DMS53 treated with DMSO at 0.1 percent for 48 hours (cell line): ENCODE data around the gene PLK4.
A peak's percentile ranks its signal among the peaks of the same experiment; 100 is the strongest.
"Not testable (repeated sequence)": the region's sequence is repeated elsewhere in the genome, so short reads cannot be mapped to it uniquely, and the experiment has no call there.

ENCODE experiments used
- DNase-seq: peaks from one replicate; lab custom pipeline; 2025; ENCODE audit not compliant: unreplicated experiment; lab: John Stamatoyannopoulos, UW

Gene PLK4

DNA sequence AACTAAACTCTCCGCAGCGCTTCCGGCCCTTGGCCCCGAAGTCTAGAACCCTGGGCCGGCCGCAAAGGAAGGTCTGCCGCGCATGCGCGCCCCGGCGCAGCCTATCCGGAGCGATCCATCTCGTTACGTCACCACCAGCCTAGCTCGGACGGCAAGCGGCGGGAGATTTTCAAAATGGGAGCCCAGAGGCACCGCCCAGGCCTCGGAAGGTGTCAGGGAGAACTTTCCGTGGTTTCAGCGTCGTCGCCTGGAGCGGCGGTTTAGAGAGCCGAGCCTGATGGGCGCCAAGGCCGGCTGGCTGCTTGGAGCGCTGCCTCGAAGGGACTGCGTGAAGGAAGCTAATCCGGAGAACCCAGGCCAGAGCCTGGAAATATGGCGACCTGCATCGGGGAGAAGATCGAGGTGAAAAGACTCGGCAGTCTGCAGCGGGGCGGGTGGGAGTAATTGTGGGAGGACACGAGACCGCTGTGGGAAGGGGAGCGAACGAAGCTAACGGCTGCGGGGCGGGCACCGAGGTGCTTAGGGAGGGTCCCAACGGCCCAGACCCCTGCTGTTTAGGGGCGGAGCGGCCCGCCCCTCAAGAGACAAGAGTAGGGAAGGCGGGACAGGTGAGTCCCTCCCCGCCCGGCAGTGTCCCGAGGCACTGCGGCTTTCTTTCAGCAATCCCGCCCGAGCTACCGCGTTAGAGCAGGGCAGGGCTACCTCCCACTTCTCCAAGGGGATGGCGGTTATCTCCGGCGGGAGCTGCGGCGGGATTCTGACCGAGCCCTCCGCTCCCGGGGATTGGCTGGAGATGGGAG is at the start of gene PLK4:
PLK4 (plus strand) TSS at position 131 of the 800 bp plus-strand sequence; CDS start at position 373, 242 bp downstream.
- DNase-seq = peak; percentile 80

DNA sequence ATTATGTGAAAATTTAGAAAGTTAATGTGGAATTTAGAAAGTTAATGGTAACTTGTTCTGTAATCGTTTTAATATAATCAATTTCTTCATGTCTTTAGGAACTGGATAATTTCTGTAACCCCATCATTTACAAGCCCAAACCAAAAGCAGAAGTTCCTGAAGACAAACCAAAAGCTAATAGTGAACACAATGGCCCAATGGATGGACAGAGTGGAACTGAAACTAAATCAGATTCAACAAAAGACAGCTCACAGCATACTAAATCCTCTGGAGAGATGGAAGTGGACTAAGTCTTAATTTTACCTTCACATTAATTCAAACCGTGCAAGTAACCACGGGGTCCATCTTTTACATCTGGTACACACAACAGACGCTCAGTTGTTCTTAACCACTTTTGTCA is 48.1 kb upstream of the PLK4 start:
- DNase-seq = no peak

DNA sequence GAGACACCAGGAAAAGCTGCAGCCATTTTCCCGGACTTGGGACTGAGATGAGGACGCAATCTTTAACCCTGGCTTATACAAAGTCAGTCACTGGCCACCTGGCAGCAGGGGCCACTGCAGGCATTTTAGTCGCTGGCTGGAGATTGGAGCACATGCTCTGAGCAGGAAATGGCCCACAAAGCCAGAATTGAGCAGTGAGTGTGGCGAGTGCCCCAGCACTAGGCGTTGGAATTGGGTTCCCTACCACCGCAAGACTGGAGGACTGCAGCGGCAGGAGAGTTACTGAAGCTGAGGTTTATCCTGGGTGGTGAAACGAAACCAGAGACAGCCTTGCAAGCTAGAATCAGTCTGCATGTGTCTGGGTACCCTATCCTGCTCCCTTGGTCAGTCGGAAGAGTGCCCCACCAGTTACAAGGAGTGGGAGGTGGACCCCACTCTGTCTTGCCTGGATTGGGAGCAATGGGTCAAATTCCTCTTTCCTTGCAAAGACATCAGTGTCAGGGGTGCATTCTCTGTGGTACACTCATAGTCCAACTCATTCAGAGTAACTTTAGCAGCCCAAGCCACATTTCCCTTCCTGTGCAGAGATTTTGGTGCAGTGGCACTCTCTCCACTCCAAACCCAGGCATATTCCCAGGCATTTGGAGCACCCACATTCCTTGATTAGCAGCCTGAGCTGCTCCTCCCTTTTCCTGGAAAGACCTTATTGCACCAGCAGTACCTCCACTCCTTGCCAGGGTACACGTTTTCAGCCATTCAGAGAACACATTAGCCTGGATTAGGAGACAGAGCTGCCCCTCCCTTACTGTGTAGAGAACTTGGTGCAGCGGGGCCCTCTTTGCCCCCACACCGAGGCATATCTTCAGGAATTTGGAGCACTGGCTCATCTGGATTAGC is 36.7 kb upstream of the PLK4 start:
- no peak for DNase-seq

DNA sequence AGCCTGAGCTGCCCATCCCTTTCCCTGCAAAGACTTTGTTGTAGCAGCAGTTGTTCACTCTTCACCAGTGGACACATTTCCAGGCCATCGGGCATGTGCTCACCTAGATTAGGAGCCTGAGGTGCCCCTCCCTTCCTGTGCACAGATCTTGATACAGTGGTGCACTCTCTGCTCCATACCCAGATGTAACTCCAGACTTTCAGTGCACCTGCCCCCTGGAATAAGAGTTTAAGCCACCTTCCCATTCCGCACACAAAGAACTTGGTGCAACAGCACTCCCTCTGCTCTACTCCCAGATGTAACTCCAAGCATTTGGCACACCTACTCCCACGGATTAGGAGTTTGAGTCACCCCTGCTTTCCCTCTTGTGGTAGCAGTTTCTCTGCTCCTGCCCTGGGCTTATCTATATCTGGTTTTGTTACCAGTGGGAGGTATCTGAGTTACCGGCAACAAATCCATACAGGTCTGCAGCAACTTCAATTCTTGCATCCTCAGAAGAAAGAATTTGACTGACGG is 36.0 kb upstream of the PLK4 start:
- no peak for DNase-seq

DNA sequence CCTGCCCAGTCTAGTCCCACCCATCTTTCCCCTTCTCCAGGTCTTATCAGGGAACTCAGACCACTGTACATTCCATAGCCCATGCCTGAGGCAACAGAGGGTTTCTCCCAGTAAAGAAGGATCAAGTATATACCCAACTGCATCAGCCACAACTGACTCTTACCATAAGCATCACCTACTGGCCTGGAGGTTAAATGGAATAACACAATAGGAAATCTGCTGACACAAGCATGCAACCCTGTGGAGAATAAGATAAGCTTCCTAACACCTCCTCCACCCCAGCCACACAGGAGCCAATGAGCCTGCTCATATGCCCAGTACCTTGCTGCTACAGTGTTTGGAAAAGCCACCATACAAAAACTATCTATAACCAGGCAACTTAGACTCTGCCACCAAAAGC is 34.6 kb upstream of the PLK4 start:
- no peak for DNase-seq

DNA sequence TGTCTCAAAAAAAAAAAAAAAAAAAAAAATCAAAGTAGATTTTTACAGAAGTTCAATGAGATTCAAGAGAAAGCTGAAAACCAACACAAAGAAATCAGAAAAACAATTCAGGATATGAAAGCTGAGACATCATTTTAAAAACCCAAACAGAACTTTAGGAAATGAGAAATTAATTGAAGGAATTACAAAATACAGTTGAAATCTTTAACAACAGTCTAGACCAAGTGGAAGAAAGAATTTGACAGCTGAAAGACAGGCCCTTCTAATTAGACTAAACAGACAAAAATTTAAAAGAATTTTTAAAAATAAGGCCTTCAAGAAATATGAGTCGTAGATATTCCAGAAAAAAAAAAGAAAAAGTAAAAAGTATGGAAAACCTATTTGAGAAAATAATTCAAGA is 33.9 kb upstream of the PLK4 start:
- DNase-seq = no peak

DNA sequence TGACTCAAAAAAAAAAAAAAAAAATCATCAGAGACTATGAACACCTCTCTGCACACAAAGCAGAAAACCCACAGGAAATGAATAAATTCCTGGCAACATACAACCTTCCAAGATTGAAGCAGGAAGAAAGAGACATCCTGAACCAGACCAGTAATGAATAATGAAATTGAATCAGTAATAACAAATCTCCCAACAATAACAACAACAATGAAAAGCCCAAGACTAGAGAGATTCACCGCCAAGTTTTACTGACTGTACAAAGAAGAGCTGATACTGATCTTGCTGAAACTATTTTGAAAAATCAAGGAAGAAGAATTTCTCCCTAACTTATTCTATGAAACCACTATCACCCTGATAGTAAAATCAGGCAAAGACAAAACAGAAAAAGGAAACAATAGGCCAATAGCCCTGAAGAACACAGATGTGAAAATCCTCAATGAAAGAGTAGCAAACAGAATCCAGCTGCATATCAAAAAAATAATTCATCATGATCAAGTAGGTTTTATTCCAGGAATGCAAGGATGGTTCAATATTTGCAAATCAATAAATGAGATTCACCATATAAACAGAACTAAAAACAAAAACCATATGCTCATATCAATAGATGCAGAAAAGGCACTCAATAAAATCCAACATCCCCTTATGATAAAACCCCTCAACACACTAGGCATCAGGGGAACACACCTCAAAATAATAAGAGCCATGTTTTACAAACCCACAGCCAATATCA is 31.0 kb upstream of the PLK4 start:
- no peak for DNase-seq

DNA sequence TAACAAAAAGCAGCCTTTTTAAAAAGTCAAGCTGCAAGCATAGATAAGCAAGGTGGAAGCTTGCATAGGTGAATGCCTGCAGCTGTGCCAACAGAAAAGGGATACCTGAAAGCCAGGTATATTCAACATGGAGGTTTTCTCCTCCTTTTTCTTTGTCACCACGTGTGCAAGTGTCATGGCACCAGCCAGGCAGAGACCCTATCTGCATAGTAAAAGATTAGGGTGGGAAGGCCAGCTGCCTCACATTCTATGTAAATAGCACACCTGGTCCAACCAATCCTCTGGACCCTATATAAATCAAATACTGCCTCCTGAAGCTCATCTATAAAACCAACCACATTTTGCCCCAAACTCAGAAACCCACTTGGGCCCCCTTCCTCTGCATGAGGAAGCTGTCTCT is 28.0 kb upstream of the PLK4 start:
- DNase-seq = no peak

DNA sequence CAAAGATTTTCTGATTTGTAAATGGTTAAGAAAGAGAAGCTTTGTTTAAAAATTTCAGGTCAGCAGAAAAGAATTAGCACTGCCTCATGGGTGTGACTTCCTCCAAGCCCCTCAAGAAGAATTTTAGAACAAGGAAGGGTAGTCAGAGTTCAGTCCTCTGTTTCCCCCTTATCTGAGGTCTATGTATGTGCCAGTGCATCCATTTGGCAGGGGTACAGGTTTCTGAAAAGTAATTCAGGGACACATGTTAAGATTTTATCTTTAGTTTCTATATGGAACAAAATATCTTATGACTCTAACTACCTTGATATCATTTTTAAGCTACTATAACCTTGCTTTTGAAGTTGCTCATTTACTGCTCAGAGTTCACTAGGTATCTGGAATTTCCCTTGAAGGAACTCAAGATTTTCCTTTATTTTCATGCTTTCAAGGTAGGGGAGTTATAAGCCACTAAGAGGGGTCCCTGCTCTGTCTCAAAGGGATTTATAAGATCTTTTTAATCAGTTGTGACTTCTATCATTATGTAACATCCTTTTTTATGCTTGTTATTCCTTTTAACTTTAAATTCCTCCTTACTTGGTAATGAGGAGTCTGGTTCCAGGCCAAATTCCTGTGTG is 24.4 kb upstream of the PLK4 start:
- no peak for DNase-seq

DNA sequence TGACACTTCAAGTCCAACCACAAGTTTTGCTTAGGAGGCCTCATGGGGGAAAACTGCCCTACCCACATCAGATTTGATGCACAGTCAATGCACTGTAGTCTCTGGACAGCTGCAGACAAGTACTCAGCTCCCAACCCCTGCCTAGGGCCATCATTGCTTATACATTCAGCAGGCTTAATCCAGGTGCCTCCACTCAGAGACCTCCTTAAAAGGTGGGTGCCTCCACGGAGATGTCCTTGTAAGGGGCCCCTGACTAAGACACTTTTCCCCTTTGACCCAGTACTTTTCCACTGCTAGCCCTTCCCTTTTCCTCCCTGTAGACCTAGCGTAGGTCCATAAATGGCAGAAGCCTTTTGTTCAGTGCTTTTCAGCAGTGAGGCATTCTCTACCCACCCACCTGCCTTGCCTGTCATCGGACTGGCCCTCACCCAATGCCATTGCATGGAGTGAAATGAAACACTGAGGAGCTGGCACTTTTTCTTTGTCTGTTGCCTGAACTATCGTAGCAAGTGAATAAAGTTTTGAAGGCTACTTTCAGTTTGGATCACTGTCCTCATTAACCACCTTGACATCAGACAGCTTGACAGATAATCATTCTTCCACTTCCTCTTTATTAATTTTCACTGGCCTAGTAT is 23.8 kb upstream of the PLK4 start:
- DNase-seq = no peak

DNA sequence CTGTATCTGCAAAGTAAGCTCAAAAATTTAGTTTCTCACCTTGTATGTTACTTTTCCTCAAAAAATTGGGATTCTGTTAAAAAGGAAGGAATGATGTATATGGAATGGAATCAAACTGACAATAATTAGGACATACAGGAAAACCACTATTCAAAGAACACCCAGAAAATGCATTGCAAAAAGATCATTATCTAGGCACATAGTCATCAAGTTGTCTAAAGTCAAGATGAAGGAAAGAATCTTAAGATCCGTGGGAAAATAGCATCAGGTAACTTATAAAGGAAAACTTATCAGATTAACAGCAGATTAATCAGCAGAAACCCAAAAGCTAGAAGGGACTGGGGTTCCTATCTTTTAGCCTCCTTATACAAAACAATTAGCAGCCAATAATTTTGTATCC is 23.1 kb upstream of the PLK4 start:
- DNase-seq = no peak

DNA sequence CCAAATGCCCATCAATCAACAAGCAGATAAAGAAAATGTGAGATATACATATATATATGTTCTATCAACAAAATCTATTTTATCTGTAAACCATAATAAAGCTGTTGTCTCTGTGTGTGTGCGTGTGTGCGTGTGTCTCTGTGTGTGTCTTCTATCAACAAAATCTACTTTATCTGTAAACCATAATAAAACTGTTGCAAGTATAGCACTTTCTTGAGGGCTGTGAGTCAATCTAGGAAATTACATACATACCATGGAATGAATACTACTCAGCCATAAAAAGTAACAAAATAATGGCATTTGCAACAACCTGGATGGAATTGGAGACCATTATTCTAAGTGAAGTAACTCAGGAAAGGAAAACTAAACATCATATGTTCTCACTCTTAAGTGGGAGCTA is 12.5 kb upstream of the PLK4 start:
- DNase-seq = no peak

DNA sequence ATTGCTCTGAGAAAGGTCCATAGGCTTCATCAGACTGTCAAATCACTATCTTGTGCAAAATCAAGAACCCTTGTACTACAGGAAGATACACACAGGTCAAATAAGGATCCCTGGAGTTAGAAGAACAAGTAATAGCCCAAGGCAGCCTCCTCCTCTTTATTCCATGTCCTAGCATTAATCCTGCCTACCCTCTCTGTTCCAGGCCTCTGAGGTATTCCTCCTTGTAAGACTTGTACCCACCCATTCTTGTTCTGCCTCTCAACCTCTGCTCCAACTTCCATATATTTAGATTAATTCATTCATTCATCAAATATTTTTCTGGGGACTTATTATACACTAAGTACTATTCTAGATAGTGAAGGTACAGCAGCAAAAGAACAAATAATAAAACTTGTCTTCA is 10.4 kb upstream of the PLK4 start:
- DNase-seq = no peak

DNA sequence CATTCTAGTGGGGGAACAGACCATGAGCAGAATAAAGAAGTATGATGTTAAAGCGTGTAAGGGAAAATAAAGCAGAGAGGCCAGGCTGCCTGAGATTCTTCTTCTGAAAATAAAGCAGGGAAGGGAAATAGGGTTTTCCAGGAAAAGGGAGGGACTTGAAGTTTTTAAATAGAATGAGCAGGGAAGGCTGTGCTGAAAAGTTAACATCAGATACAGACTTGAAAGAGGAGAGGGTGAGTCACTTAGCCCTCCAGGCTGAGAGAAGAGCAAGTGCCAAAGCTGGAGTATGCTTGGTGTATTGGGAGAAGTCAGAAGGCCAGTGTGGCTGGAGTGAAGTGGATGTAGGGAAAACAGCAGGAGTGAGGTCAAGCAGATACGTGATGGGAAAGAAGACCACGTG is 10.0 kb upstream of the PLK4 start:
- DNase-seq = peak; percentile 3

DNA sequence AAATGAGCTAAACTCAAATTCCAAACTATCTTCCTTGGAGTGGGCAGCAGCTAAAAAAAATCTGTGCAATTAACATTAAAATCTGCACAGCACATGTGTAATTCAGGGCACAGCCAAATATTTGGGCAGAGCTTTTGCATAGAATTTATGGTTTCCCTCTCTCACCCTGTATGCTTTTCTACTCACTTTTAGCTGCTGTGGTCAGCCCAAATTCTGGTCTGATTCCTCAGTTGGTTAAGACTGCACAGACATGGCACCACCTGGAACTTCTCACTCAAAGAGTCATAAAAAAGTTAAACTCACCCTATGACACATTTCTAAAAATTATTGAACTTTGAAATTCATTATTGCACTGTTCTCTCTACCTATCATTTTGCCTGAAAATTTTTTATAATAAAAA is 4.9 kb upstream of the PLK4 start:
- DNase-seq = no peak

DNA sequence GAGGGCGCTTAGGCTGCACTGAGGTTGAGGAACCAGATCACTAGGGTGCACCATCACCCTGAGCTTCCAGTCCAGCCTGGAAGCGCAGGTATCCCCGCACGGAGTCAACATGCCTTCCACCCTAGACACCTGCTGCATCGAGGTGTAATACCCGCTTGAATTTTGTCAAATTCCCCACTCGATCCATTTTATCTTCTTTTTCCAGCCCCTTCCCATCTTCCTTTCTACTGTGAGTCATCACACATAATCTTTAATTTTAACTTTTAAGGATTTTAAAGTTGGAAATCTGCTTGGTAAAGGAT is 821 bp downstream of the PLK4 start:
- no peak for DNase-seq

DNA sequence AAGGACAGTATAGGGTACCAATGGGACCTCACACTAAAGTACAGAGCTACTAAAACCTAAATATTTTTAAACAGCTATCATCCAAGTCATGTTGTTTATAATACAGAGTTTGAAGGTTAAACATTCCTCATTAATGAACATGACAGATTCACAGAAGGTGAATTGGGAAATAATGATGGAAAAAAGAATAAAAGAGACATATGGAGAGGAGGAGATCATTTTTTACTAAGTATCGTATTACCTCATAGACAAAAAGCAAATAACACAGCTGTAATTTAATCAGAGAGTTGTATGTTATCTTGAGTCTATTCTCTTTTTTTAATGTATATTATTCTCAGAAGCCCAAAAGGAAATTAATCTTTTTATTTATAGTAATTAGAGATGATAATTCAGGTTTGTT is 7.9 kb downstream of the PLK4 start:
- DNase-seq = no peak

DNA sequence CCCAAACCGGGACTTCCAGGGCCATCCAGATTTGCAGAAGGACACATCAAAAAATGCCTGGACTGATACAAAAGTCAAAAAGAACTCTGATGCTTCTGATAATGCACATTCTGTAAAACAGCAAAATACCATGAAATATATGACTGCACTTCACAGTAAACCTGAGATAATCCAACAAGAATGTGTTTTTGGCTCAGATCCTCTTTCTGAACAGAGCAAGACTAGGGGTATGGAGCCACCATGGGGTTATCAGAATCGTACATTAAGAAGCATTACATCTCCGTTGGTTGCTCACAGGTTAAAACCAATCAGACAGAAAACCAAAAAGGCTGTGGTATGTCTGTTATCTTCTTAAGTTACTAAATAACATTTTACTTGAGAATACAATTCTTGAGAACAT is 9.2 kb downstream of the PLK4 start:
- DNase-seq = no peak

DNA sequence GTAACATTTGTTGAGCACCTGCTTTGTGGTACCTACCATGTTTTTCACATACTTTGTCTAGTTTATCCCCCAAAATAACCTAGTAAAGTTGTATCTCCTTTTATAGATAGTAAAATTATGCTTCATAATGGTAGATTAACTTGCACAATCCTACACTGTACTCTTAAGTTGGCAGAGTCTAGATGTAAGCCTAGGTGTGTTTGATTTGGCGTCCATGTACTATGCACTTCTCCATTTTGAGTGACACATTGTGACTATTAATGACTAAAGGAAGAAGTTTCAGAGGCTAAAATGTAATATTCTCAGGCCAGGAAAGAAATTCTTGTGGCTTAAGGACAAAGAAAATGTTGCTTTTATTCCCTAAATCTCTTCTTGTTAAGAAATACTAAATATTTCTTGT is 15.4 kb downstream of the PLK4 start:
- no peak for DNase-seq

DNA sequence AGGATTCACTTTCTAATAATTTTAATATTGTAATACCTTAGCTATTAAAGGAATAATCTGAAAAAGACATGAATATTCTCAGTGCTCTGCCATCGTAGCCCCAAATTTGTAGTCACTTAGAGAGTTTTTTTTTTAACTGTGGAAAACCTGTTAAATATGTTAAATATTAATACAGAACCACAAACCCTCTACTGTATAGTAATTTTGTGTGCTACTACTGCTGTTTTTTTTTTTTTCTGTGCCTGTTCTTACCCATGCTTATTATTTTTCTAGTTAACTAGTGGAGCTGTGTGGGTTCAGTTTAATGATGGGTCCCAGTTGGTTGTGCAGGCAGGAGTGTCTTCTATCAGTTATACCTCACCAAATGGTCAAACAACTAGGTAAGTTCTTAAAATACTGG is 15.8 kb downstream of the PLK4 start:
- no peak for DNase-seq

DNA sequence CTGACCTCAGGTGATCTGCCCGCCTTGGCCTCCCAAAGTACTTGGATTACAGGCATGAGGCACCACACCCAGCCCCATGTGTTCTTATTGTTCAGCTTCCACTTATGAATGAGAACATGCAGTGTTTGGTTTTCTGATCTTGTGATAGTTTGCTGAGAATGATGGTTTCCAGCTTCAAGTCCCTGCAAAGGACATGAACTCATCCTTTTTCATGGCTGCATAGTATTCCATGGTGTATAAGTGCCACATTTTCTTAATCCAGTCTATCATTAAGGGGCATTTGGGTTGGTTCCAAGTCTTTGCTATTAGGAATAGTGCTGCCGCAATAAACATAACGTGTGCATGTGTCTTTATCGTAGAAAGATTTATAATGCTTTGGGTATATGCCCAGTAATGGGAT is 19.0 kb downstream of the PLK4 start:
- not testable (repeated sequence) for DNase-seq
